Measurements from ENCODE around the gene ASAP3. TPM values are rescaled to one million over a fixed set of nuclear protein-coding genes. Genes with fewer than 3 reads are reported as not detected.

The ASAP3 gene
- total and polyA plus RNA-seq, 2 donors (not counting 3 experiments of a cell fraction or from before 2014, with no cell fraction given), result 12.5 to 14.2 TPM

DNA sequence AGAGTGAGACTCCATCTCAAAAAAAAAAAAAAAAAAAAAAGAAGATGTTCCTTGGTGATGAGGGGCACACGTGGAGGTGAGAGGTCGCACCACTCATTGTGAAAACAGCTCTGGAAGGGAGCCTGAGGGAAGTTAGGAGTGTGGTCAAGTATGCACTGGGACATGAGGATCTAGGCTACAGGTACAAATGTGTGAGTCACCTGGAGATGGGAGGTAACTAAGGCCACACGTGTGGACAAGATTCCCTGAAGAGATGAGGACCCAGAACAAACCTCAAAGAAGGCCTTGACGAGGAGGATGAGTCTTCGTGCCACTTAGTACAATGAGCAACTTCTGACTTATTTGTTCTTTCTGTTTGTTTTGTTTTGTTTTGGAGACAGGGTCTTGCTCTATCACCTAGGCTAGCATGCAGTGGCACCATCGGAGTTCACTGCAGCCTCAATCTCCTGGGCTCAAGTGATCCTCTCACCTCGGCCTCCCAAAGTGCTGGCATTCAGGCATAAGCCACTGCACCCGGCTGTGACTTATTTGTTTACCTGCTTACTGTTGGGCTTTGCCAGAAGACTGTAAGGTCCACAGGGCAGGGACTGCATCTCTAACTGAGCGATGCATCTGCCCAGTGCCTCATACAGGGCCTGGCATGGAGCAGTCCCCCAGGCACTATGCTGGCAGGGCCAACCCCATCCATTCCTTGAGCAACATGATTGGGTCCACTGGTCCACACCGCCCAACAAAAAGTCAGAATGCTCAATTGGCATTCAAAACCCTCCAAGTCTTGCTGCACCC, 6.4 kb downstream of the ASAP3 start:
- H3K36me3 ChIP-seq (ENCODE audit: control insufficient read depth in 2 of 2, extremely low read depth in 1 of 2, insufficient read depth in 2 of 2, low read length in 2 of 2), result no peaks in the 10 kb centered on the region
- no peak overlapping the region for H3K9ac ChIP-seq (replicated peaks; ENCODE audit: extremely low read depth, insufficient read depth, low read length)
- intact Hi-C loops (cut with micrococcal nuclease), result no loop called here
- H3K4me3 ChIP-seq (replicated peaks in 1 of 3; ENCODE audit: insufficient read depth in 1 of 3, low read depth in 1 of 3, low read length in 3 of 3), result no peak overlapping the region
- H3K4me1 ChIP-seq (ENCODE audit: control insufficient read depth, extremely low read depth, insufficient read depth, low read length), result no peaks in the 10 kb centered on the region
- no peaks in the 10 kb centered on the region for H4K20me1 ChIP-seq (replicated peaks; ENCODE audit: control insufficient read depth, extremely low read depth, insufficient read depth, low read length)
- no peak overlapping the region for H3K27ac ChIP-seq (ENCODE audit: insufficient read depth, low read depth, low read length)
- FAIRE-seq, result no peak
- DNase-seq (ENCODE audit: low read depth, low spot score), result no peak
- CTCF ChIA-PET, result no interaction called here
- no peaks in the 10 kb centered on the region for H3K27me3 ChIP-seq (ENCODE audit: control insufficient read depth in 2 of 2, insufficient read depth in 2 of 2, low read length in 2 of 2)
- POLR2A ChIA-PET, result no interaction called here
- no peak overlapping the region for H3K4me2 ChIP-seq (ENCODE audit: insufficient read depth, low read length)
- no peak for TF ChIP-seq MYC (IDR thresholded peaks at IDR 0.05; ENCODE audit: low read depth, low read length)
- no peak for TF ChIP-seq EZH2 (IDR thresholded peaks at IDR 0.05; ENCODE audit: borderline replicate concordance, low read depth, low read length, severe bottlenecking)
- no peak for TF ChIP-seq FOS (IDR thresholded peaks at IDR 0.05; ENCODE audit: borderline replicate concordance, insufficient read depth, low read length)
- no peak for TF ChIP-seq POLR2AphosphoS5 (IDR thresholded peaks at IDR 0.05; ENCODE audit: insufficient read depth, low read depth, low read length)
- no peak for TF ChIP-seq GATA2 (IDR thresholded peaks at IDR 0.05; ENCODE audit: insufficient read depth, insufficient read length, low read depth, low read length)
- no peak for TF ChIP-seq MAX (IDR thresholded peaks at IDR 0.05; ENCODE audit: insufficient read depth, insufficient read length)
- no peak for TF ChIP-seq JUN (IDR thresholded peaks at IDR 0.05; ENCODE audit: borderline replicate concordance, insufficient read depth, insufficient read length, low read depth)
- TF ChIP-seq, protein P1, sequence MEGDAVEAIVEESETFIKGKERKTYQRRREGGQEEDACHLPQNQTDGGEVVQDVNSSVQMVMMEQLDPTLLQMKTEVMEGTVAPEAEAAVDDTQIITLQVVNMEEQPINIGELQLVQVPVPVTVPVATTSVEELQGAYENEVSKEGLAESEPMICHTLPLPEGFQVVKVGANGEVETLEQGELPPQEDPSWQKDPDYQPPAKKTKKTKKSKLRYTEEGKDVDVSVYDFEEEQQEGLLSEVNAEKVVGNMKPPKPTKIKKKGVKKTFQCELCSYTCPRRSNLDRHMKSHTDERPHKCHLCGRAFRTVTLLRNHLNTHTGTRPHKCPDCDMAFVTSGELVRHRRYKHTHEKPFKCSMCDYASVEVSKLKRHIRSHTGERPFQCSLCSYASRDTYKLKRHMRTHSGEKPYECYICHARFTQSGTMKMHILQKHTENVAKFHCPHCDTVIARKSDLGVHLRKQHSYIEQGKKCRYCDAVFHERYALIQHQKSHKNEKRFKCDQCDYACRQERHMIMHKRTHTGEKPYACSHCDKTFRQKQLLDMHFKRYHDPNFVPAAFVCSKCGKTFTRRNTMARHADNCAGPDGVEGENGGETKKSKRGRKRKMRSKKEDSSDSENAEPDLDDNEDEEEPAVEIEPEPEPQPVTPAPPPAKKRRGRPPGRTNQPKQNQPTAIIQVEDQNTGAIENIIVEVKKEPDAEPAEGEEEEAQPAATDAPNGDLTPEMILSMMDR (IDR thresholded peaks at IDR 0.05; ENCODE audit: extremely low read depth in 1 of 2, insufficient read depth in 1 of 2, low read depth in 1 of 2, low read length in 2 of 2), result no peak
- no peak for TF ChIP-seq POLR2A (IDR thresholded peaks at IDR 0.05; ENCODE audit: low read depth, low read length)
- no peaks in the 10 kb centered on the region for H3K9me3 ChIP-seq (replicated peaks; ENCODE audit: control insufficient read depth, insufficient read depth, low read length)
- BruUV-seq (replicated peaks), result no TSS peak
- dilution Hi-C loops (cut with MboI; ENCODE audit: extremely low pct_ligation_motif_present, low sequenced_read_pairs), result no loop called here
- no peaks in the 10 kb centered on the region for H3K79me2 ChIP-seq (ENCODE audit: control insufficient read depth, insufficient read depth, low read length)
- H2AFZ ChIP-seq (ENCODE audit: low read depth, low read length), result no peak overlapping the region
- H3K9me1 ChIP-seq (replicated peaks; ENCODE audit: control insufficient read depth, extremely low read depth, insufficient read depth, low read length), result no peaks in the 10 kb centered on the region

Measured in endothelial cell of umbilical vein (primary cell).